Gastroesophageal sphincter (tissue), 2 donors: ENCODE results near the gene PPP3CB.

ENCODE experiments used
- EP300 ChIP-seq: sonication (generic); formaldehyde crosslinking; IDR thresholded peaks from one replicate; pipeline ENCODE4 v1.6.1; 2017; ENCODE audit warnings: antibody characterized with exemption, mild to moderate bottlenecking
- POLR2A ChIP-seq, 2 donors: fragments of 450-650 bp; IDR thresholded peaks; one replicate each; pipeline ENCODE4 v1.6.1; 2017; ENCODE audit warnings: antibody characterized with exemption in 2 of 2, mild to moderate bottlenecking in 2 of 2, moderate library complexity in 1 of 2

DNA sequence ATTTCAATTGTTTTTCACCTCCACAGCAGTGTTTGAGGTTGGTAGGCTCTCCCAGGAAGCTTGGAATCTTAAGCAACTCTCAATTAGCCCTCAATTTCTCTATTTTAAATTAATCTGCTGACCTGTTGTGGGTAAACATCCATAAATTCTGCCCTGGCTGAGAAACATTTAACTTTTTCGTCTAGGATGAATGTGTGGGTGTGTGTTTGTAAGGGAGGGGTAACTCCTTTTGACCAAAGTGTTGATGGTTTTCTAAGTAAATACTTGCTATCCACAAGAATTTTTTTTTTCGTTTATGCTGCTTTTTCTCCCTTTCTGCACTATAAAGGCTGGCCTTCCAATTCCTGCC is 973 bp downstream of the PPP3CB start:
- TF ChIP-seq EP300 (no peak), POLR2A (IDR thresholded peaks at IDR 0.05) (no peak)
